ENCODE measurements around the gene KLHL1. TPM values are rescaled to one million over a fixed set of nuclear protein-coding genes. Genes with fewer than 3 reads are reported as not detected.

Gene KLHL1
- total RNA-seq, 1 donor = not detected

DNA sequence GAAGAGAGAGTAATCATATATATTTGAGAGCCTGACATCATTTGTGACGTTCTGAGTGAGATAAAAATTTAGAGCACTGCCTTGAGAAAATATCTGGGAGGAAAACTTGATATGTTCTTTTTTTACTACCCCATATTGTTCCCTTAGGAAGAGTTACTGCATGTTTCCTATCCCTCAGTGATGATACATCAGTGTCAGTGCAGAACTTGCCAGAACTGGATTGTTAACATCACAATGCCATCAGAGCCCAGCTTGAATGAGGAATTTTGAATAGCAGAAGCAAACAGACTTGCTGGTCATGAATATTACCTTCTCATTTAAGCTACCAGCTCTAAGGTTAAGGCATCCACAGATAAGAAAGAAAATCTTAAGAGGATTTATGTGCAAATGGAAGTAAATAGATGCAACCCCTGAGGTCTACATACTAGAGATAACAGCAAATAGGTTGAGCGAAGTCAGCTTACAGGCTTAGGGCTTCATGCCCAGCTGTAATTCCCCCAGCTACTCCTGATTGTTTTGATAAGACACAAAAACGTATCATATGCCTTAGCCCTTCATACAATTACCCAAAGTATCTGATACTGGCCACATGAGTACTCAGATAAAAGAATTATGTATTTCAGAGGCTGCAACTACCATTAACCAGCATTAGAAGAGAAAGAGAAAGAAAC, 314.3 kb downstream of the KLHL1 start:
- TF ChIP-seq, protein P1, sequence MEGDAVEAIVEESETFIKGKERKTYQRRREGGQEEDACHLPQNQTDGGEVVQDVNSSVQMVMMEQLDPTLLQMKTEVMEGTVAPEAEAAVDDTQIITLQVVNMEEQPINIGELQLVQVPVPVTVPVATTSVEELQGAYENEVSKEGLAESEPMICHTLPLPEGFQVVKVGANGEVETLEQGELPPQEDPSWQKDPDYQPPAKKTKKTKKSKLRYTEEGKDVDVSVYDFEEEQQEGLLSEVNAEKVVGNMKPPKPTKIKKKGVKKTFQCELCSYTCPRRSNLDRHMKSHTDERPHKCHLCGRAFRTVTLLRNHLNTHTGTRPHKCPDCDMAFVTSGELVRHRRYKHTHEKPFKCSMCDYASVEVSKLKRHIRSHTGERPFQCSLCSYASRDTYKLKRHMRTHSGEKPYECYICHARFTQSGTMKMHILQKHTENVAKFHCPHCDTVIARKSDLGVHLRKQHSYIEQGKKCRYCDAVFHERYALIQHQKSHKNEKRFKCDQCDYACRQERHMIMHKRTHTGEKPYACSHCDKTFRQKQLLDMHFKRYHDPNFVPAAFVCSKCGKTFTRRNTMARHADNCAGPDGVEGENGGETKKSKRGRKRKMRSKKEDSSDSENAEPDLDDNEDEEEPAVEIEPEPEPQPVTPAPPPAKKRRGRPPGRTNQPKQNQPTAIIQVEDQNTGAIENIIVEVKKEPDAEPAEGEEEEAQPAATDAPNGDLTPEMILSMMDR (IDR thresholded peaks at IDR 0.05; ENCODE audit: insufficient read depth, low read depth, low read length) = no peak
- no peak overlapping the region for H3K4me3 ChIP-seq (ENCODE audit: low read depth, low read length)
- no peak for DNase-seq (ENCODE audit: low read depth)

DNA sequence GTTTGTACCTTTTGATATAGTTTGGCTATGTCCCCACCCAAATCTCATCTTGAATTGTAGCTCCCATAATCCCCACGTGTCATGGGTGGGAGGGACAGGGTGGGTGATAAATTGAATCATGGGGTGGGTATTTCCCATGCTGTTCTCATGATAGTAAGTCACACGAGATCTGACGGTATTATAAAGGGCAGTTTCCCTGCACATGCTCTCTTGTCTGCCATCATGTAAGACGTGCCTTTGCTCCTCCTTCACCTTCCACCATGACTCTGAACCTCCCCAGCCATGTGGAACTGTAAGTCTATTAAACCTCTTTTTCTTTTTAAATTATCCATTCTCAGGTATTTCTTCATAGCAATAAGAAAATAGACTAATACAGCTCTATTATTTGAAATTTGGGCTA, 331.3 kb downstream of the KLHL1 start:
- no peak overlapping the region for H3K4me3 ChIP-seq (ENCODE audit: low read depth, low read length)
- TF ChIP-seq, protein P1 (IDR thresholded peaks at IDR 0.05; ENCODE audit: insufficient read depth, low read depth, low read length) = no peak
- DNase-seq (ENCODE audit: low read depth) = no peak

DNA sequence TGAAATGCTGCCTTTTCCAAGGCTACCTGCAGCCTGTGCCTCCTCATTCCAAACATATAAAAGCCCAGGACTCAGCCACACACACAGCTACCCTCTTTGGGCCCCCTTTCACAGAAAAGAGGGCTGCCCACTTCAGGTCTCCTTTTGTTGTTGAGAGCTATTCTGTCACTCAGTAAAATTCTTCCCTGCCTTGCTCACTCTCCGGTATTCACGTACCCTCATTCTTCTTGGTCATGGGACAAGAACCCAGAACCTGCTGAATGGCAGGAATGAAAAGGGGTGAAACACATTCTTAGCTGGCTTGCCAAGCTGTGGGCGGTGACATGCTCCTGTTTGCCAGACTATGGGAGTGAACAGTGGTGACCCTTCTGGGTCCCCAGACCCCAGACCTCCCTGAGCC, 338.6 kb downstream of the KLHL1 start:
- H3K4me3 ChIP-seq (ENCODE audit: low read depth, low read length) = no peak overlapping the region
- TF ChIP-seq, protein P1 (IDR thresholded peaks at IDR 0.05; ENCODE audit: insufficient read depth, low read depth, low read length) = no peak
- no peak for DNase-seq (ENCODE audit: low read depth)

DNA sequence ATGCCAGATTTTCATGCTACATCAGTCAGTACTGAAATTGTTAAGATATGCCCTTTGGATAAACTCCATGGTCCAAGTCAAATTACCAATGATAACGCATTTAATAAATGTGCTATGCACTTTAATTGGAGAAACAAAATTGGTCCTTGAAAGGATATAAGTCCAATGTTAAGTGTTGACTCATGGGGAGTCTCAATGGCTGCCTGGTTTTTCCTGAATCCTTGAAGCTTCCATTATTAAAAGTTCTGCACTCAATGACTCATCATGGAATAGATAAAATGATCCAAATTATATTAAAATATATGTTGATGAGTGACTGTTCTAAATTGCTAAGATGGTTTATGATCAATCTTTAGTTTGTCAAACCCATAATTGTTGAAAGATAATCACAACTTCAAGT, 346.7 kb downstream of the KLHL1 start:
- TF ChIP-seq, protein P1 (IDR thresholded peaks at IDR 0.05; ENCODE audit: insufficient read depth, low read depth, low read length) = no peak
- no peak overlapping the region for H3K4me3 ChIP-seq (ENCODE audit: low read depth, low read length)
- no peak for DNase-seq (ENCODE audit: low read depth)

DNA sequence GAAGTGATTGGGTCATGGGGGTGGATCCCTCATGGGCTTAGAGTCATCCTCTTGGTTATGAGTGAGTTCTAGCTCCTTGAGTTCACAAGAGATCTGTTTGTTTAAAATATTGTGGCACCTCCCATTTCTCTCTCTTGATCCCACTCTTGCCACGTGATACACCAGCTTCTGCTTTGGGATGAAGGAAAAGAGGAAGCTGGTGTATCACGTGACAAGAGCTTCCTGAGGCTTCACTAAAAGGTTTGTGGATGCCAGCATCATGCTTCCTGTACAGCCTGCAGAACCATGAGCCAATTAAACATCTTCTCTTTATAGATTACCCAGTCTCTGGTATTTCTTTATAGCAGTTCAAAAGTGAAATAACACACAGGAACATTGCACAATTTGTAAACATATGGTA, 353.2 kb downstream of the KLHL1 start:
- H3K4me3 ChIP-seq (ENCODE audit: low read depth, low read length) = no peak overlapping the region
- TF ChIP-seq, protein P1 (IDR thresholded peaks at IDR 0.05; ENCODE audit: insufficient read depth, low read depth, low read length) = no peak
- DNase-seq (ENCODE audit: low read depth) = no peak

DNA sequence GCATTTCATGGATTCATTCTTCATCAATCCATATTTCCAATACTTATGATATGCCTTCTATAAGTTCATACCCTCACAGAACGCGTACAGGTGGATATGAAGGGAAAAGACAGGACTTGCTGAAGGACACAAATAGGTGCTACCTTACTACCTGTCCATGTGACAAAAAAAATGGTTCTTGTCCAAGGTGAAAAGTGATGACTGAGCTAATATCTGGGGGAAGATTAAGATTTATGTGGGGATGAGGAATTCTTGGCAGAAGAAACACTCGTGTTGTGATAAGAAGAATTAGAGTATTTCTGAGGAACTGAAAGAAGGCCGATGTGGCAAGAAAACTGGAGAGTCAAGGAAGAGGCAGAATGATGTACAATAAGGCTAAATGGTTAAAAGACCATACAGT, 357.0 kb downstream of the KLHL1 start:
- no peak for DNase-seq (ENCODE audit: low read depth)
- no peak overlapping the region for H3K4me3 ChIP-seq (ENCODE audit: low read depth, low read length)
- TF ChIP-seq, protein P1 (IDR thresholded peaks at IDR 0.05; ENCODE audit: insufficient read depth, low read depth, low read length) = no peak

Measured in fibroblast of villous mesenchyme (primary cell).